Caco-2 (cell line): Measurements from ENCODE around the gene GRIA1. TPM values are rescaled to one million over a fixed set of nuclear protein-coding genes. Genes with fewer than 3 reads are reported as not detected.

Experiments
- BruUV-seq: library from RNA; stranded (reverse); fragments of 400-500 nt; replicated peaks from 2 replicates; lab custom pipeline; 2021; lab: Mats Ljungman, UMichigan
- CTCF ChIA-PET: fragments of 300-600 bp; sonication (Branson Sonifier 250); formaldehyde crosslinking; loops from one replicate; lab custom pipeline; 2022; ENCODE audit warnings: antibody characterized with exemption; lab: Charles Lee
- POLR2A ChIA-PET: fragments of 300-600 bp; sonication (Branson Sonifier 250); formaldehyde crosslinking; loops from one replicate; lab custom pipeline; 2022; ENCODE audit warnings: antibody characterized with exemption; lab: Charles Lee
- DNase-seq, 2 experiments: peaks; one replicate each; pipeline versions ENCODE4 v3.0.0 to v3.0.0-alpha.2; 2020 to 2022
- H3K27me3 ChIP-seq: replicated peaks from 2 replicates; pipeline ENCODE4 v1.6.0; 2011; ENCODE audit warnings: low read length; ENCODE audit not compliant: control insufficient read depth, insufficient read depth
- H3K36me3 ChIP-seq: 2 replicates; pipeline ENCODE4 v1.5.1; 2011; ENCODE audit warnings: low read length; ENCODE audit not compliant: control insufficient read depth, insufficient read depth
- H3K4me1 ChIP-seq: fragments of 250-450 bp; sonication (Bioruptor Pico); 2 replicates; pipeline ENCODE4 v1.5.1; 2020; ENCODE audit warnings: mild to moderate bottlenecking
- H3K4me3 ChIP-seq: 2 replicates; pipeline ENCODE4 v1.5.1; 2011; ENCODE audit warnings: low read depth, mild to moderate bottlenecking, control low read depth, low read length
- H3K9me3 ChIP-seq: fragments of 250-450 bp; sonication (Bioruptor Pico); 2 replicates; pipeline ENCODE4 v1.5.1; 2020; ENCODE audit warnings: mild to moderate bottlenecking, moderate library complexity
- H3K27ac Mint-ChIP-seq: one replicate; pipeline ENCODE4 v1.8.0; 2022; ENCODE audit warnings: mixed read lengths; ENCODE audit not compliant: unreplicated experiment
- H3K27me3 Mint-ChIP-seq: one replicate; pipeline ENCODE4 v1.8.0; 2022; ENCODE audit warnings: mixed read lengths; ENCODE audit not compliant: insufficient read depth, unreplicated experiment
- H3K36me3 Mint-ChIP-seq: one replicate; pipeline ENCODE4 v1.8.0; 2022; ENCODE audit warnings: mild to moderate bottlenecking, mixed read lengths; ENCODE audit not compliant: insufficient read depth, unreplicated experiment
- H3K4me1 Mint-ChIP-seq: one replicate; pipeline ENCODE4 v1.8.0; 2022; ENCODE audit warnings: low read depth, mixed read lengths; ENCODE audit not compliant: unreplicated experiment
- H3K4me3 Mint-ChIP-seq: one replicate; pipeline ENCODE4 v1.8.0; 2022; ENCODE audit warnings: mild to moderate bottlenecking, moderate library complexity, mixed read lengths; ENCODE audit not compliant: unreplicated experiment
- H3K9me3 Mint-ChIP-seq: one replicate; pipeline ENCODE4 v1.8.0; 2022; ENCODE audit warnings: mixed read lengths; ENCODE audit not compliant: unreplicated experiment
- CTCF ChIP-seq, 2 experiments: fragments of 200-600 bp in 1 of 2; IDR thresholded peaks; 1 replicate in 1 of 2; 2 replicates in 1 of 2; pipeline versions ENCODE4 v1.5.1 to v1.8.0; 2011 to 2022; ENCODE audit warnings: antibody characterized with exemption in 1 of 2, control low read depth in 1 of 2, inconsistent platforms in 1 of 2, low read depth in 1 of 2, low read length in 1 of 2, mild to moderate bottlenecking in 1 of 2, moderate library complexity in 1 of 2; ENCODE audit not compliant: insufficient read depth in 1 of 2, severe bottlenecking in 1 of 2, unreplicated experiment in 1 of 2
- intact Hi-C: fragments of 100-400 bp; cut with micrococcal nuclease; formaldehyde crosslinking; loops from one replicate; pipeline ENCODE4 v1.10.0; 2022; ENCODE audit not compliant: unreplicated experiment
- total RNA-seq: library from RNA; stranded (reverse); gene quantifications from 2 replicates; pipeline ENCODE4 v1.2.3, GENCODE V29; 2022

GRIA1 gene
- total RNA-seq, 1 experiment from 2014 or later = not detected

GRCh38 chr5:153767221-153768188 is 277.0 kb downstream of the GRIA1 start:
- H3K4me1 ChIP-seq = no peaks in the 10 kb centered on the region
- H3K4me1 Mint-ChIP-seq = no peaks in the 10 kb centered on the region
- H3K36me3 Mint-ChIP-seq = no peaks in the 10 kb centered on the region
- no peaks in the 10 kb centered on the region for H3K9me3 ChIP-seq
- H3K4me3 ChIP-seq = no peak overlapping the region
- intact Hi-C loops = no loop called here
- ChIA-PET CTCF (no interaction called here), POLR2A (no interaction called here)
- H3K9me3 Mint-ChIP-seq = no peaks in the 10 kb centered on the region
- no peak for TF ChIP-seq CTCF (IDR thresholded peaks at IDR 0.05; ENCODE audit: insufficient read depth in 1 of 2, low read depth in 1 of 2, low read length in 1 of 2, severe bottlenecking in 1 of 2, unreplicated experiment in 1 of 2)
- H3K4me3 Mint-ChIP-seq = no peak overlapping the region
- peaks cover 17% of the 10 kb centered on the region for H3K27me3 Mint-ChIP-seq
- no peaks in the 10 kb centered on the region for H3K27me3 ChIP-seq
- no peaks in the 10 kb centered on the region for H3K36me3 ChIP-seq
- BruUV-seq = no TSS peak
- H3K27ac Mint-ChIP-seq = no peak overlapping the region
- no peak for DNase-seq

GRCh38 chr5:153770066-153770465 is 279.6 kb downstream of the GRIA1 start:
- no peaks in the 10 kb centered on the region for H3K27me3 ChIP-seq
- no peaks in the 10 kb centered on the region for H3K36me3 Mint-ChIP-seq
- intact Hi-C loops = no loop called here
- no peaks in the 10 kb centered on the region for H3K4me1 ChIP-seq
- POLR2A ChIA-PET = no interaction called here
- H3K4me3 Mint-ChIP-seq = no peak overlapping the region
- H3K9me3 ChIP-seq = no peaks in the 10 kb centered on the region
- H3K4me3 ChIP-seq = no peak overlapping the region
- no peaks in the 10 kb centered on the region for H3K36me3 ChIP-seq
- peaks cover 14% of the 10 kb centered on the region for H3K27me3 Mint-ChIP-seq
- TF ChIP-seq CTCF (IDR thresholded peaks at IDR 0.05; ENCODE audit: insufficient read depth in 1 of 2, low read depth in 1 of 2, low read length in 1 of 2, severe bottlenecking in 1 of 2, unreplicated experiment in 1 of 2) = no peak
- CTCF ChIA-PET = no interaction called here
- H3K27ac Mint-ChIP-seq = no peak overlapping the region
- H3K9me3 Mint-ChIP-seq = no peaks in the 10 kb centered on the region
- BruUV-seq = no TSS peak
- DNase-seq = no peak
- no peaks in the 10 kb centered on the region for H3K4me1 Mint-ChIP-seq

- DNase-seq = no peak
- POLR2A ChIA-PET = no interaction called here
- CTCF ChIA-PET = no interaction called here
- intact Hi-C loops = no loop called here
- Mint-ChIP-seq H3K36me3 (no peaks in the 10 kb centered on the region), H3K4me1 (no peaks in the 10 kb centered on the region), H3K27ac (no peak overlapping the region), H3K9me3 (no peaks in the 10 kb centered on the region), H3K27me3 (peaks cover 25% of the 10 kb centered on the region), H3K4me3 (no peak overlapping the region)
- no peaks in the 10 kb centered on the region for H3K36me3 ChIP-seq
- H3K27me3 ChIP-seq = no peaks in the 10 kb centered on the region; the same call in 1 of the 2 replicates
- BruUV-seq = no TSS peak
- no peak for TF ChIP-seq CTCF (IDR thresholded peaks at IDR 0.05; ENCODE audit: insufficient read depth in 1 of 2, low read depth in 1 of 2, low read length in 1 of 2, severe bottlenecking in 1 of 2, unreplicated experiment in 1 of 2)
- no peak overlapping the region for H3K4me3 ChIP-seq
- H3K9me3 ChIP-seq = no peaks in the 10 kb centered on the region
- no peaks in the 10 kb centered on the region for H3K4me1 ChIP-seq
Measured at GRCh38 chr5:153774686-153775085, 284.2 kb downstream of the GRIA1 start.
